Prostate gland (tissue), 2 donors: Measurements from ENCODE around the gene CNPY4. TPM values are rescaled to one million over a fixed set of nuclear protein-coding genes. Genes with fewer than 3 reads are reported as not detected.

Experiments used
- DNase-seq: peaks from one replicate; pipeline ENCODE4 v3.0.0-alpha.2; 2019; ENCODE audit warnings: low spot score
- H3K27ac ChIP-seq, 2 donors: fragments of 200-600 bp; sonication (generic); 2 replicates each; pipeline ENCODE4 v1.5.1; 2017 to 2019
- H3K27me3 ChIP-seq: fragments of 200-600 bp; sonication (generic); replicated peaks from 2 replicates; pipeline ENCODE4 v1.5.1; 2019; ENCODE audit not compliant: insufficient read depth
- H3K36me3 ChIP-seq, 2 donors: fragments of 200-600 bp; sonication (generic); 1 replicate in 1 of 2; 2 replicates in 1 of 2; pipeline versions ENCODE4 v1.5.1 to v1.8.1; 2017 to 2019
- H3K4me1 ChIP-seq: fragments of 200-600 bp; sonication (generic); replicated peaks from 2 replicates; pipeline ENCODE4 v1.5.1; 2019
- H3K4me3 ChIP-seq, 2 donors: fragments of 200-600 bp; sonication (generic); 2 replicates each; pipeline ENCODE4 v1.5.1; 2017 to 2019
- H3K9me3 ChIP-seq: fragments of 200-600 bp; sonication (generic); 2 replicates; pipeline ENCODE4 v1.5.1; 2017
- CTCF ChIP-seq, 4 experiments: fragments of 200-600 bp in 2 of 4; fragments of 450-650 bp in 2 of 4; sonication (generic) in 2 of 4; IDR thresholded peaks; 1 replicate in 3 of 4; 2 replicates in 1 of 4; pipeline ENCODE4 v1.5.1; 2016 to 2019; ENCODE audit warnings: antibody characterized with exemption in 4 of 4, mild to moderate bottlenecking in 2 of 4, moderate library complexity in 2 of 4
- POLR2A ChIP-seq: fragments of 450-650 bp; IDR thresholded peaks from one replicate; pipeline ENCODE4 v1.6.1; 2016; ENCODE audit warnings: antibody characterized with exemption, mild to moderate bottlenecking
- POLR2AphosphoS5 ChIP-seq: sonication (generic); formaldehyde crosslinking; IDR thresholded peaks from one replicate; pipeline ENCODE4 v1.6.1; 2017; ENCODE audit warnings: antibody characterized with exemption
- WGBS: methylation state at CpG from one replicate; pipeline ENCODE4 v1.1.5; 2018; 5-methylcytosine and 5-hydroxymethylcytosine counted together
- intact Hi-C: fragments of 100-400 bp; cut with DNase I; formaldehyde crosslinking; loops from one replicate; pipeline ENCODE4 v1.14.2; 2022
- total RNA-seq, 2 donors: library from RNA; depleted of rRNA; stranded (reverse); fragments of >200 nt; gene quantifications; one replicate each; pipeline ENCODE4 v1.1.0, GENCODE V29; 2016

CNPY4 gene
- total RNA-seq, 2 donors from 2014 or later: 1.6 to 16.1 TPM

GRCh38 chr7:100087055-100087750 is 32.2 kb upstream of the CNPY4 start:
- Histone ChIP-seq H3K4me1 (peaks cover 4% of the 10 kb centered on the region), H3K27me3 (no peaks in the 10 kb centered on the region), H3K36me3 (peaks cover 0 to 13% of the 10 kb centered on the region in 2 donors), H3K9me3 (no peaks in the 10 kb centered on the region), H3K27ac (no peak overlapping the region), H3K4me3 (no peak overlapping the region)
- intact Hi-C loops: loop anchor here (5.0 kb wide), 1 partner anchor 40 kb away; the partner anchor contains the start of gene MBLAC1
- TF ChIP-seq POLR2A: no peak
- TF ChIP-seq CTCF (IDR thresholded peaks at IDR 0.05): no peak
- TF ChIP-seq POLR2AphosphoS5: no peak
- WGBS: 84% methylated on average over 10 of the region's 10 CpGs
- no peak for DNase-seq

GRCh38 chr7:100088095-100088620 is 31.3 kb upstream of the CNPY4 start:
- Histone ChIP-seq H3K9me3 (no peaks in the 10 kb centered on the region), H3K4me1 (peaks cover 4% of the 10 kb centered on the region), H3K36me3 (peaks cover 0 to 23% of the 10 kb centered on the region in 2 donors), H3K27ac (peak overlapping the region; percentile 83 to 86), H3K4me3 (peak overlapping the region; percentile 87 to 94), H3K27me3 (no peaks in the 10 kb centered on the region)
- no peak for TF ChIP-seq CTCF (IDR thresholded peaks at IDR 0.05)
- no peak for TF ChIP-seq POLR2A
- TF ChIP-seq POLR2AphosphoS5: no peak
- no peak for DNase-seq
- 74% methylated on average over 11 of the region's 11 CpGs for WGBS
- intact Hi-C loops: loop anchor here (5.0 kb wide), 1 partner anchor 39 kb away; the partner anchor contains the start of gene MBLAC1

- intact Hi-C loops: loop anchor here (5.0 kb wide), 1 partner anchor 38 kb away; the partner anchor contains the start of gene MBLAC1
- peak within 1 kb of the TSS; percentile 87 to 94 for H3K4me3 ChIP-seq
- no peaks in the 10 kb centered on the region for H3K9me3 ChIP-seq
- H3K27me3 ChIP-seq: no peaks in the 10 kb centered on the region
- no peak for TF ChIP-seq POLR2A
- TF ChIP-seq POLR2AphosphoS5: peak; percentile 89
- TF ChIP-seq CTCF (IDR thresholded peaks at IDR 0.05): peak in 2 of 4 experiments; percentile 3 to 31
- peaks cover 4% of the 10 kb centered on the region for H3K4me1 ChIP-seq
- under 1% methylated on average over 67 of the region's 68 CpGs for WGBS
- peak; percentile 72 for DNase-seq
- H3K27ac ChIP-seq: peak within 1 kb of the TSS; percentile 83 to 86
- peaks cover 0 to 27% of the 10 kb centered on the region in 2 donors for H3K36me3 ChIP-seq
Measured at GRCh38 chr7:100088621-100089457, 30.6 kb upstream of the CNPY4 start, which contains the start of gene COPS6. Gene COPS6 (plus strand): TSS chr7:100088969. CDS start chr7:100088991, 22 bp downstream.

GRCh38 chr7:100089458-100090196 is 29.8 kb upstream of the CNPY4 start:
- TF ChIP-seq CTCF (IDR thresholded peaks at IDR 0.05) (no peak), POLR2A (no peak)
- 27% methylated on average over 7 of the region's 7 CpGs for WGBS
- Histone ChIP-seq H3K4me1 (peaks cover 4% of the 10 kb centered on the region), H3K36me3 (peaks cover 0 to 33% of the 10 kb centered on the region in 2 donors), H3K4me3 (peak overlapping the region; percentile 87 to 94), H3K9me3 (no peaks in the 10 kb centered on the region), H3K27me3 (no peaks in the 10 kb centered on the region), H3K27ac (peak overlapping the region in 1 of 2 donors; percentile 86)
- intact Hi-C loops: loop anchor here (5.0 kb wide), 1 partner anchor 38 kb away; the partner anchor contains the start of gene MBLAC1
- no peak for DNase-seq
